GM10248 (cell line): ENCODE results near the gene DUS4L.

ENCODE experiments used
- CTCF ChIA-PET: fragments of 300-600 bp; sonication (Branson Sonifier 250); formaldehyde crosslinking; extraction: SDS; loops from one replicate; lab custom pipeline; 2021; ENCODE audit warnings: antibody characterized with exemption; lab: Yijun Ruan, JAX
- POLR2A ChIA-PET: fragments of 350-650 bp; sonication (Branson Sonifier 250); formaldehyde crosslinking; extraction: SDS; loops from one replicate; lab custom pipeline; 2020; ENCODE audit warnings: antibody characterized with exemption; lab: Yijun Ruan, JAX
- DNase-seq: peaks from one replicate; pipeline ENCODE4 v3.0.0; 2012; ENCODE audit errors: extremely low spot score
- TF ChIP-seq, protein P1 (sequence below): IDR thresholded peaks from 2 replicates; pipeline ENCODE4 v1.5.1; 2012; ENCODE audit warnings: mild to moderate bottlenecking, low read depth; ENCODE audit errors: extremely low read depth, missing control alignments, control extremely low read depth

The DUS4L gene

DNA sequence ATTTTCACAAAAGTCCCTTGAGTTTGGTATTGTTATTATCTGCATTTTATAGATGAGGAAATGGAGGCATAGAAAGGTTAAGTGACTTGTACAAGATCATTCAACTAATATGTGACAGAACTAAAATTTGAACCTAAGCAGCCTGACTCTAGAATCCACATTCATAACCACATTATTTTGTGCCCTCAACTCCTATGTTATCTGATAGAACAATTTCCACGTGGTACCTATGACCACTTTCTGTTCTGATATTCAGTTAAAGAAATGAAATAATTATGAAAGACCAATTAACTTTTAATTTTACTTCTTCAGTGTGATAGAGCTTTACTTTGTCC lies 33.8 kb downstream of the DUS4L start:
- ChIA-PET CTCF (interaction anchor here (0.9 to 1.4 kb wide), 4 partner anchors 8 to 48 kb away, joined by 3 read pairs; no protein-coding TSS in a partner anchor), POLR2A (no interaction called here)
- TF ChIP-seq, protein P1, sequence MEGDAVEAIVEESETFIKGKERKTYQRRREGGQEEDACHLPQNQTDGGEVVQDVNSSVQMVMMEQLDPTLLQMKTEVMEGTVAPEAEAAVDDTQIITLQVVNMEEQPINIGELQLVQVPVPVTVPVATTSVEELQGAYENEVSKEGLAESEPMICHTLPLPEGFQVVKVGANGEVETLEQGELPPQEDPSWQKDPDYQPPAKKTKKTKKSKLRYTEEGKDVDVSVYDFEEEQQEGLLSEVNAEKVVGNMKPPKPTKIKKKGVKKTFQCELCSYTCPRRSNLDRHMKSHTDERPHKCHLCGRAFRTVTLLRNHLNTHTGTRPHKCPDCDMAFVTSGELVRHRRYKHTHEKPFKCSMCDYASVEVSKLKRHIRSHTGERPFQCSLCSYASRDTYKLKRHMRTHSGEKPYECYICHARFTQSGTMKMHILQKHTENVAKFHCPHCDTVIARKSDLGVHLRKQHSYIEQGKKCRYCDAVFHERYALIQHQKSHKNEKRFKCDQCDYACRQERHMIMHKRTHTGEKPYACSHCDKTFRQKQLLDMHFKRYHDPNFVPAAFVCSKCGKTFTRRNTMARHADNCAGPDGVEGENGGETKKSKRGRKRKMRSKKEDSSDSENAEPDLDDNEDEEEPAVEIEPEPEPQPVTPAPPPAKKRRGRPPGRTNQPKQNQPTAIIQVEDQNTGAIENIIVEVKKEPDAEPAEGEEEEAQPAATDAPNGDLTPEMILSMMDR = no peak
- no peak for DNase-seq

DNA sequence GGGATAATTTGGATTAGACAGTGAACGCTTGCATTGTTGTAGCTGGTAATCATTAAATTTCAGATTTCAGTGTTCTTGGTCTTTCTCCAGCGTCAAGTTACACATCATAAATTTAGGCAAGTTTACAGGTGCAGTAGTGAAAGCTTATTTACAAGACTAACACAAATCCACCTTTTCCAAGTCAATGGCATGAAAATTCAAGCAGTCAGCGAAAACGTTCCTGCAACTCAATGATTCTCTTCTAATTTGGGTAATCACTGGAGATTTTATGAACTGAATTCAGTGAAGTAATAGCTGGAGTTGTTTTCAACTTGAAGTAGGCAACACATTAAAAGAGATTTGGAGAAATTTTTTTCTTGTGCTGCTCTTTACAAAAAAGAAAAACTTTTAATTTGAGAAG lies 34.2 kb downstream of the DUS4L start:
- POLR2A ChIA-PET = no interaction called here
- CTCF ChIA-PET = interaction anchor here (0.9 to 1.4 kb wide), 3 partner anchors 8 to 48 kb away, joined by 3 read pairs; no protein-coding TSS in a partner anchor
- TF ChIP-seq, protein P1 = no peak
- DNase-seq = no peak

DNA sequence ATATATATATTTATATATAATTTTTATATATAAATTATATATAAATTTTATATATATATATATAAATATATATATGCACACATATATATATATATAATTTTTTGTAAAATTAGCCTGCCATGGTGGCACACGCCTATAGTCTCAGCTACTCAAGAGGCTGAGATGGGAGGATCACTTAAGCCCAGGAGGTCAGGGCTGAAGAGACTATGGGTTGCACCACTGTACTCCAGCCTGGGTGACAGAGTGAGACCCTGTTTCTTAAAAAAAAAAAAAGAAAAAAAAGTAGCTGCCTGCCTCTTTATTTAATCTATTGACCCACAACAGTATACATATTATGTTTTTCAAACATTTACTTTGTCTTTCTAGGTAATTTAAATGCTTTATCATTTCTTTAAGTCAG lies 35.5 kb downstream of the DUS4L start:
- TF ChIP-seq, protein P1 = no peak
- CTCF ChIA-PET = interaction anchor here (1.3 kb wide), 1 partner anchor 9 kb away, joined by 5 read pairs; no protein-coding TSS in a partner anchor
- POLR2A ChIA-PET = no interaction called here
- no peak for DNase-seq

DNA sequence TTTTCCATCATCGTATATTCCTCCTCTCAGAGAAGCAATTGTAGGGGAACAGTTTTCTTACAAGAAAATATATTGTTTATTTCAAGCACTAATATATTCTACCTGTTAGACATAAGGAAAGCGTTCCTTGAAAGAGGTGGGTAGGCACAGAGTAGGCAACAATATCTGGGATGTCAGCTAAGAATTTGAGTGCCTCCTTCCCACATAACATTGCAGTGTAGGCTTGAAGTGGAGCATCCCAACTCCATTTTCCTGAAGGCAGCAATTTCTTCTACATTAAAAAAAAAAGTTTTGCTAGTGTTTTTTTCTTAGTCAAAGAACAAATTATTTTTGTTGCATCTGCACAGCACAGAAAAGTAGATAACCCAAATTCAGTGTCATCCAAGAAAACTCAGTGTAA lies 37.0 kb downstream of the DUS4L start:
- ChIA-PET CTCF (interaction anchor here (1.3 kb wide), 1 partner anchor 11 kb away, joined by 3 read pairs; no protein-coding TSS in a partner anchor), POLR2A (no interaction called here)
- TF ChIP-seq, protein P1 = no peak
- no peak for DNase-seq

DNA sequence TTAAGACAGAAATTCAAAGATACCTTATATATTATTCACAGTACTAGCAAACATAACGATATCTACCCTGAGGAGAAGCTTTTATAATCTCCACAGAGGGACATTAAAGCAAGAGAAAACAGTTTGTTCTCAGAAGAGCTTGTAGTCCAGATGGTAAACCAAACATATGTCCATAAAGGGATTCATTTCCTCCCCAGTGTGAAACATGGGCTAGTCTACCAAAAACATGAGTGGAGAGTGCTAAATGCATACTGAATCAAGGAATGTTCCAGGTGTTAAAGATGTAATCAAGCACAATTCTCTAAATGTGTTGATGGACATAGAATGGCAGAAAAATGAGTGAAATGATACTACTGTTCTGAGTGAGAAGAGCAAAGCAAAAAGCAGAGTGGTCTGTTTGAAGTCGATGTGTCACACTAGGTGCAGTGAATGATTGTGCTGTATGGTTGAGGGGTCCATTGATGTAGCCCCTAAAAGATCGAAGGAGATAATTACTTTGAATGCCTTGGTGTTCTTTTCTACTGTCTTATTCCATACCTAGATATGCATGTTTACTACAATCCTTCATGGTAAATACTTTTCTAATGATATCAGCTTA lies 41.5 kb downstream of the DUS4L start:
- ChIA-PET POLR2A (no interaction called here), CTCF (interaction anchor here (1.0 to 1.7 kb wide), 3 partner anchors 8 to 38 kb away, joined by 3 to 4 read pairs (median 3); no protein-coding TSS in a partner anchor)
- TF ChIP-seq, protein P1 = no peak
- no peak for DNase-seq

DNA sequence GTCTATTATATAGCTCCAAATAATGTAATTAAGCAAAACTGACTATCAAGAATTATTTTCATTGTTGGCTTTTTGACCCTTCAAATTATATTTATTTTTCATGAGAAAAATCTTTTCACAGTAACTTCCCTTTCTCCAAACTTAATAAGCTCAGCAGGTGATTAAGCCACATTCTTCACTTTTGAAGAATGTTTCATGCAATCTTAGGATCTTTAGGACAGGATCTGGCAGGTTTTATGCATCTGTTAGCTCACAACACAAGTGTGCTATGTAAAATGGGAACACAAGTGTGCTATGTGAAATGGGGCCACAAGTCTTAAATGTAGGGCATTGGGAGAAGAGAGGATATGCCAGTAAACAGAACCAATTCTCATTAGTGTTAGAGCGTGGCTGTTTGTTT lies 42.5 kb downstream of the DUS4L start:
- no peak for DNase-seq
- TF ChIP-seq, protein P1 = no peak
- CTCF ChIA-PET = interaction anchor here (0.8 to 1.0 kb wide), 2 partner anchors 9 kb away, joined by 3 read pairs; no protein-coding TSS in a partner anchor
- POLR2A ChIA-PET = no interaction called here
